GM12892 (cell line): ENCODE measurements around the gene DCC.

Experiments used
- DNase-seq: peaks from one replicate; pipeline ENCODE4 v3.0.0; 2011; ENCODE audit not compliant: insufficient read length
- FAIRE-seq: peaks from 2 replicates; lab custom pipeline; 2011; peaks lifted over from hg19 to GRCh38; lab: Jason Lieb, UNC
- POLR2A ChIP-seq: IDR thresholded peaks from 2 replicates; pipeline ENCODE4 v1.6.1; 2011; ENCODE audit warnings: low read depth, low read length, control low read depth
- POLR2AphosphoS5 ChIP-seq: IDR thresholded peaks from 2 replicates; pipeline ENCODE4 v1.6.1; 2011; ENCODE audit warnings: low read depth, low read length, control low read depth
- TAF1 ChIP-seq: IDR thresholded peaks from 2 replicates; pipeline ENCODE4 v1.6.1; 2011; ENCODE audit warnings: low read depth, mild to moderate bottlenecking, control low read depth, low read length, borderline replicate concordance

The DCC gene

DNA sequence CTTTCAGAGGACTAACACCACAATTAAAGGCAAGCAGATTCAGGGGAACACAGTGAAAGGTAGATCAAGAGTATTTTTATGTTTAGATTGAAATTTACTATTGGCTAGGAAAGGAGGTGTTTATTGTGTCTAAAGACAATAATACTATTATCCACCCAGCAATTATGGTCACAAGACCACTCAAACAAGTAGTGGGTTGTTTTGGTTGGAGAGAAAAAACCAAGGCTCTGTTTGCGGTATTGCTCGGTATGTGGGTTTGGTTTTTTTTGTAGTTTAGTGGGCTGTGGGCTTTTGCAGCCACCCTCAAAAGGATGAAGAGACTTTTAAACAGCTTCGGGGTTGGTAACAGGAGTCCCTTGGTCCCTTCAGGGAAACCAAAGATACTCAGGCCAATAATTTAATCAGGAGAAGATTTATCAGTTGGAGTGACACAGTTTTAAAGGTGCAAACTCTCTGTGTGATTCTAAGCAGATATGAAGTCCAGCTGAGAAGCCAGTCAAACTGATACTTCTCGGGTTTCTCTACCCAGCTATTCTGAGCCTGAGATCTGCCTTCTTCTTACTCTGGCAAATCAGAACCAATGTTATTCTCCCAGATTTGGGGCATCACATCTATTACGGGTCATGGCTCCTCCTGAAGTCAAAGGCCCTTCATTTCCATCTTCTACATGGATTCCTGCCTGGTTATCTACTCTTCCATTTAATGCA lies 55.3 kb downstream of the DCC start:
- DNase-seq = no peak
- TF ChIP-seq POLR2A (no peak), TAF1 (no peak), POLR2AphosphoS5 (no peak)

DNA sequence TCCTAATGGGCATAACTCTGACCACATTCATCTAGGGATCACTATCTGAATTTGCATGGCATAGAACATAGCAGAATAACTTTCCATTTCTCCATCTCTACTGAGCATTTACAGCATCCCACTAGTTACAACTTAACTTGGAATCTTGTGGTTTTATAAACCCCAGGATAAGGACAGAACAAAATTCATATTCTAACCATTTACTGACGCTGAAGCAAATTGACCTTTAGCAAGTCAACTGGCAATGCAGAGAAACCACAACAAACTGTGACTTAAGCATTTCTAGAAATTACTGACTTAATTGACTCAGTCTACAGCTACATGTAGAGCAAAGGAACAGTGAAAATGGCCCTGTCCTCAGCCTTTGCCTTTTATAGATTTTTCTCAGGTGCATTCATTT lies 61.2 kb downstream of the DCC start:
- TF ChIP-seq POLR2AphosphoS5 (no peak), POLR2A (no peak), TAF1 (no peak)
- no peak for DNase-seq
- FAIRE-seq = no peak

More for the DNA sequence above, 55.3 kb downstream of the DCC start:
- peak; percentile 62 for FAIRE-seq

DNA sequence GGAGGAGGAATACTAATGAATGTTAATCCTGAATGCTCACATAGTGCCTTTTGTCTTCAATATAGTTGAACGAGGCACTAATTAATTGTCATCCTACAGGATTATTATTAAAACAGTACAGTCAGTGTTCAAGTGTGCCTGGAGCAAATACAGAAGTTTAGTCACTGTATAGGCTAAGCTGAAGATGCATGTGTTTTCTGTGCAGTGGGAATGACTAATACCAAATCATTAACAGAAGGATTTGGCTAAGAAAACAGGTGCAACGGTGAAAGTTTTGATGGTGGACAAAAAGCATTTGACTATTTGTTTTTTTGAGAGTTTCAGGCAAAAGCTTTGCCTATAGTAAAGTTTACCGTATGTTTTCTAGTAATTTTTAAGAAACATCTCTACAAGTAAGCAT lies 62.8 kb downstream of the DCC start:
- FAIRE-seq (no peak), DNase-seq (no peak)
- no peak for TF ChIP-seq POLR2A
- TF ChIP-seq POLR2AphosphoS5 = no peak
- no peak for TF ChIP-seq TAF1

DNA sequence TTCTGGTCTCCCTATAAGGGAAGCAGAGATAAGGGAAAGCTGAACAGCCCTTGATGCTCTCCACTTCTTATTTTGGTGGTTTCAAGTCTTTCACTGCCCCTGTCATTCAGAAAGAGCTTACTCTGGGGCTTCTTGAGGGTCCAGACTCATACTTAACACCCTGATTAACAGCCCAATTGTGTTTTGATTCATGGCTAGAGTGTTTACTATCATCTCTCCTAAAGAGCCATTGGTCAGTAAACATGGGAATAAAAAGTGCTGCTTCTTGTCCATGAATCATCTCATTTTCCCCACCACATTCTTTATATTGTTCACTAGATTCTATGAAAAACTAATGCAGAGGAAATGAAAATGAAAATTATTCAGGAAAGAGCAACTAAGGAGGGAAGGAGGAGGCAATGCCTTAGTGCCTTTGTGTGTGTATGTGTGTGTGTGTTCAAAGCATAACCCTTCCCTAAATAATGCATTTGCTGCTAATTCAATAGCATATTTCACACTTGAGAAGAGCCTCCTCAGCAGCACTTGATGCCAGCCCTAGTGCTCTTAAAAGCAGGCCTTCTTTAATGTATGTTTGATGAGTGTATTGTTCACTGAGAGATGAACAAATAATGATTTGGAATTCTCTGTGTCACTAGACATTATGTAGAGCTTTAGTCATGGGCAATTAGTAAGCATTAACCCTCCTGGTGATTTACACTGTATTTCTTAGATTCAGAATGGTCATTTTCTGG lies 63.5 kb downstream of the DCC start:
- no peak for TF ChIP-seq TAF1
- no peak for TF ChIP-seq POLR2AphosphoS5

DNA sequence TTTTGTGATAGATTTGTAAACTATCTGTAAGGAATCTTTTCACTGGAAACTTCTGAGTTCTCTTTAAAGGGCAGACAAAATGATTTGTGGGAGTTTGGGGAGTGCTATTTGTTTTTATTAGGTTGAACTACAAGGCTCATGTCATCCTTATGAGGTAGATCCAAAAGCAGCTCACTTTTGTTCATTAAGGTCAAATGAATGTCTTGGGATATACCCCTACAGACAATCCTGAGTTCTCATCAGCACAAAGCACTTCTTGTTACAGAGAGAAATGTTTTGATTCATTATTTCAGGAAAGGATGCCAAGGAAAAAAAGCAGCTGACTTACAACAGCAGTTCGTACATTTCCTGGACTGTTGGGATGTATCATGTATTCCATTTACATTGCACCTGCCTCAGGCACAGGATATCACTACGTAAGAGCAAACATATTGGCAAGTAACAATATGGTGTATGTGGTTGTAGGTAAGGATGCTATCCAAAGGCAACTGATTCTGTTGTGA lies 68.9 kb downstream of the DCC start:
- FAIRE-seq = no peak
- TF ChIP-seq POLR2A (no peak), TAF1 (no peak), POLR2AphosphoS5 (no peak)
- DNase-seq = no peak

More for the DNA sequence above, 63.5 kb downstream of the DCC start:
- DNase-seq (no peak), FAIRE-seq (no peak)

DNA sequence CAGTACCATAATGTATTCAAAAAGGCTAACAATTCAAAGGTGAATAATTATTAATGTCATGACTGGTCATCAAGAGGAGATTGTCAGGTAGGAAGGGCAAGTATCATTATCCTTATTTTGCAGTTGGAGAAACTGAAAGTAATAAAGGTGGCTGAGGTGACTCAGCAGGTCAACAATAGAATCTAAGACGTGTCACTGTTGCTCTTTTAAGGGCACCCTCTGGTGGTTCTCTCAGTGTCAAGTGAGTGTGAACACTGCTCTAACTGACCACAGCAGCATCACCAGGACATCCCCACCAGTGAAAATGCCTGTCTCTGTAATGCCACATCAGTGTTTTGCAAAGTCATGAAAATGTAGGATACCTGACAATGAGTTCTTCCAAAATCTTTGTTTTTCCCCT lies 69.7 kb downstream of the DCC start:
- no peak for TF ChIP-seq POLR2A
- TF ChIP-seq POLR2AphosphoS5 = no peak
- no peak for TF ChIP-seq TAF1
- DNase-seq (no peak), FAIRE-seq (peak; percentile 33)

DNA sequence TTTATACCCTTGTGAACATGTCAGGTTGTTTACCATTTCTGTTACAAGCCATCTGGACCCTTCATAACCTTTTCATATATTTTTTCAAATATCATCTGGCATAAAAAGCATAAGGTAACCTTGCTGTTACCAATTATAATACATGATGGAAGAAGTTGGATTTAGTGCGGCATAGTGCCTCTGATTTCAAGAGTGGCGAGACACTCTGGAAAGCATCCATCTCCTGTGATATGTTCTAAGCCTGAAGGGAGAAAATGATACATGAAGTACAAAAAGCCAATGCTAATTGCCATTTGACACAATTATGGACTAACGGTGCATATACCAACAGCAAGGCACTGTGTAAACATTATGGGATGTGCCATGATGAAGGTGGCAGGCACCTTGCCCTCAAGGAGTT lies 75.1 kb downstream of the DCC start:
- DNase-seq = no peak
- FAIRE-seq = no peak
- TF ChIP-seq TAF1 (no peak), POLR2AphosphoS5 (no peak), POLR2A (no peak)

DNA sequence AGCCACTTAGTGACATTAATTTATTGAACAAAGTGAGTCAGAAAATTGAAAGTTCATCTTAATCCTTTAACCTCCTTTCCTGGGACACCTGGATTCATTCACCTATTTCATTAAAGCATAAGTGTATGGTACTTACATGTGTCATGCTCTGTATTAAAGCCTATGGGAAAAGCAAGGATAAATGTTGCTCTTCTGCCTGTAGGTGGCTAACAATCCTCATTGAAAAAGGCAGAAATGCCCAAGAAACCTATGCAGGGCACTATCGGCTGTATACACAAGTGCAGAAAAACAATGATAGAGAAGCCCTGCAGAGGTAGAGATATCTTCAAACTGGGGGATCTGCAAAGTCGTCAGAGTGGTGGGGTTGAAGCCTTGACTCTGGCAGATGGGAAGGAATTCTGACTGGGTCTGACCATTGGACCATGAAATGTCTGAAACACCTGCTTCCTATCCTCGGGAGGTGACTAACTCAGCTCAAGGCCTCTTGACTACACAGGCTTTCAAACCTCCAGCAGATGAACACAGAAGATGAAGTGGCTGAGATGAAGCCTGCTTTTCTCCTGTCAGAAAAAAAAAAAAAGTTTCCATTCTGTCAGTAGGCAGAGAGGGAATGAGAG lies 83.1 kb downstream of the DCC start:
- DNase-seq (no peak), FAIRE-seq (no peak)
- TF ChIP-seq POLR2AphosphoS5 = no peak
- no peak for TF ChIP-seq TAF1
- no peak for TF ChIP-seq POLR2A

DNA sequence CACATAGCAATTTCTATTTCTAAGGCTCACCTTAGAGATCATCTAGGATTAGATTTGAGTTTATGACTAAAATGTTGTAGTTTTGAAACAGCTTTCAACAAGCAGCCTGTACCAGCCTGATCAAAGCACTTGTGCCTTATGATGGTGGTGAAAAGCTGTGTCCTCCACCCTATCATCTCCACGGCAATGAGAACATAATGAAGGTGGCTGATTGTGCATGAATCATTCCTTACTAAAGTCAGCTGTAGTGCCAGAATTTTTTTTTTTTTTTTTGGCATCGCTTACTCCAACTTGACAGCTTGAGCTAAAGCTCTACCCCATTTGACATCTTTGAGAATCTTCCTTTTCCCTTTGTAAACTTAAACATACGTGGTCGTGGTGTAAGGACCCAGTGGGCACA lies 86.0 kb downstream of the DCC start:
- DNase-seq (no peak), FAIRE-seq (no peak)
- TF ChIP-seq POLR2A (no peak), TAF1 (no peak), POLR2AphosphoS5 (no peak)

DNA sequence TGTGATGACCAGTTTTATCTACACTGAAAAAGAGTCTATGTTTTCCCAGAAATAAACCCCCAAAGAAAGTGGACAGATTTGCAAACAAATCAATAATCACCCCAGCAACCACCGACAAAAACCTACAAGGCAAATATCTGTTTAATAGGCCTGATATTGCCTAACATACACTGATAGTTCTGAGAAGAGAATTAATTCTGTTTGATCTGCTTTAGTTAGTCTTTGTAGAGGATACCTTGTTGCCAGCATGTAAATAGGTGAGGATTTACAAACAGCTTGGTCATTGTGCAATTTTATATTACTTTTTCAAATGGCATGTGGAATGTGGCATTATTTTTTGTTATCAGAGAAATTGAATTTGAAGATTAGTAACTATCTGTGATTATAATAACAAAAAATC lies 86.5 kb downstream of the DCC start:
- TF ChIP-seq TAF1 (no peak), POLR2AphosphoS5 (no peak), POLR2A (no peak)
- FAIRE-seq = no peak

DNA sequence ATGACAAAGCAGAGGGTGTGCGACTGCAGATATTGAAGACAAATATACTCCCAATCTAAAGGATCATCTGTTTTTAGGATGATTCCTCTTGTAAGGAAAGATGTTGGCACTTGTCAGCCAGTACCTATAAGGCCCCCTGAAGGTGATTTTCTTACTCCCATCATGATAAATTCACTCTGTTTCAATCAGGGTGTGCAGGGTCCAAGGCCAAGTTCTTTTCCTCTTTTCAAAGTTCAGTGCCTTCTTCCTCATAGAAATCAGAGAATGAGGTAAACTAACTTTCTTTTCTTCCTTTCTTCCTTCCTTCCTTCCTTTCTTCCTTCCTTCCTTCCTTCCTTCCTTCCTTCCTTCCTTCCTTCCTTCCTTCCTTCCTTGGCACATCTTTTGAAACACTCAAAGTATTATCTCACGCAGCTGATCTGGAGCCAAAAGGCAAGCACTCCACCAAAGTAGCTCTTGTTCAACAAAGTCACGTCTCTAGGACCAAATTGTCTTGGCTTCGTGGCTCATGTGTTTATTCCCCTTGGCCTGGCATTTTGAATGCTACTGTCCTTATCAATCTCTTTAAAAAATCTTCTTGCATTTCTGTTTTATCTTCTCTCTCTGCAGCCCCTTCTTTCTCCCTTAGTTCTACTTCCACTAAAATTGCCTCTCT lies 87.7 kb downstream of the DCC start:
- no peak for DNase-seq
- no peak for TF ChIP-seq POLR2A
- TF ChIP-seq TAF1 = no peak
- no peak for TF ChIP-seq POLR2AphosphoS5
- no peak for FAIRE-seq

More for the DNA sequence above, 86.5 kb downstream of the DCC start:
- DNase-seq = no peak

DNA sequence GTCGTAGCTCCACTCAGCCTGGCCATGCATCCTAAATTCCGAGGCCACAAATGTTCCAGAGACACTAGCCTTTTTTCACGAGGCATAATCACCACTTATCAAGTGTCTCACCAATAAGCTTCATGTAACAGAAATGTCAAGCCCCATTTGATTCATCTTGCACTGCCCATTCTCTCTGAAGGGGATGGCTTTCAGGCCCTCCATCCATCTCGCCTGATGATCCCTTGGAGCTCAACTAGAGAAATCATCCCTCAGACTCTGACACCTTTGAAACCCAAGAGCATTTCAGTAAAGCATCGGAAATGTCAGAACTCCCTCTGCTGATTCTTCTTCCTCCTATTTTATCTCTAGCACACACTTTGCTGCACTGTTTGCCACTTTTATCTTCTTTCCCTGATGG lies 91.7 kb downstream of the DCC start:
- DNase-seq = no peak
- FAIRE-seq = no peak
- TF ChIP-seq POLR2A = no peak
- no peak for TF ChIP-seq TAF1
- no peak for TF ChIP-seq POLR2AphosphoS5
